GM21526 (cell line): ENCODE measurements around the gene NCLN.
"Not testable (repeated sequence)": the region's sequence is repeated elsewhere in the genome, so short reads cannot be mapped to it uniquely, and the experiment has no call there.

Experiments
- ATAC-seq: cut with Tn5 transposase; IDR thresholded peaks from one replicate; pipeline ENCODE4 v1.9.1; 2021; ENCODE audit warnings: moderate library complexity; ENCODE audit not compliant: unreplicated experiment, low FRiP score

Gene NCLN

DNA sequence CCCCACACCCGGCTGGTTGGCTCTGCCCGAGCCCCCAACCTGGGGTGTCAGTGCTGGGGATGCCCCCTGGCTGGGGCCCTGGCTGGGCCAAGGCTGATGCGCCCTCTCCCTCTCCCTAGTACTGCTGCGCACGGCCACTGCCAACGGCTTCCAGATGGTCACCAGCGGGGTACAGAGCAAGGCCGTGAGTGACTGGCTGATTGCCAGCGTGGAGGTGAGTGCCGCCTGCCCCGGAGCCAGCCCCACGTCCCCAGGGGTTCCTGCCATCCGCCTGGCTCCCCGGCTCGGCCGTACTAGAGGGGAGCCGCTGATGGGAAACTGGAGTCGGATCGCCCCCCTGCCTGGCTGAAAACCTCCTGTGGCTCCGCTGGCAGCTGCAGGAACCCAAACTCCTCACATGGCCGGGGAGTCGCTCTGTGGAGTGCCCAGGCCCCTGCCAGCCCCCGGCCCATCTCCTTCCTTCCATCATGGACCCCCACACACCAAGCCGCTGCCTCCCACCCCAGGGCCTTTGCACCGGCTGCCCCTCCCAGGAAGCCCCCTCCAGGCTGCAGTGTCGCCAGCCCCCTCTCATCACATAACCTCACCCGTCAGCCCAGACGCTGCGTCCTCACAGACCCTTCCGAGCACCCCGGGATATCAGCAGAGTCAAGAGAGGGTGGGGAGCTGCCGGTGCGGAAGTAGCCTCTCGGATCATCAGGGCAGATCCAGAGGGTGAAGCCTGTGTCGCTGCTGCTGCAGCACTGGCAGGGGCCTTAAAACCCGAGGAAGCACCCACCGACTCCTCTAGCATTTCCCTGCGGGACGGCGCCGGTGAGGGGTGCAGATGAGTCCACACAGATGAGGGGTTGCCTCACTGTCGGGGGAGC is 10.6 kb downstream of the NCLN start:
- no peak for ATAC-seq

DNA sequence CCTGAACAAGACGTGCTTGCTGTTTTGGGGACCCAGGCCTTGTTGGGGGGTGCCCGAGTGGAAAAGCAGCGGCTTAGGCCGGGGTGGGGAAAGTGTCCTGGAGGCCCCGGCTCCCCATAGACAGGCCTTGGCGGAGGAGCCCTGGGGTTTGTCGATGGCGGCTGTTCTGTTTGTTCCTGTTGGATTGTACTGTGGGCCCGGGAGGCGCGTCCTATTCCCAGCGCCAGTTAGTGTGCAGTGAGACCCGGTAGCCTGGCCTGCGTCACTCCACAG is 11.1 kb downstream of the NCLN start:
- no peak for ATAC-seq

DNA sequence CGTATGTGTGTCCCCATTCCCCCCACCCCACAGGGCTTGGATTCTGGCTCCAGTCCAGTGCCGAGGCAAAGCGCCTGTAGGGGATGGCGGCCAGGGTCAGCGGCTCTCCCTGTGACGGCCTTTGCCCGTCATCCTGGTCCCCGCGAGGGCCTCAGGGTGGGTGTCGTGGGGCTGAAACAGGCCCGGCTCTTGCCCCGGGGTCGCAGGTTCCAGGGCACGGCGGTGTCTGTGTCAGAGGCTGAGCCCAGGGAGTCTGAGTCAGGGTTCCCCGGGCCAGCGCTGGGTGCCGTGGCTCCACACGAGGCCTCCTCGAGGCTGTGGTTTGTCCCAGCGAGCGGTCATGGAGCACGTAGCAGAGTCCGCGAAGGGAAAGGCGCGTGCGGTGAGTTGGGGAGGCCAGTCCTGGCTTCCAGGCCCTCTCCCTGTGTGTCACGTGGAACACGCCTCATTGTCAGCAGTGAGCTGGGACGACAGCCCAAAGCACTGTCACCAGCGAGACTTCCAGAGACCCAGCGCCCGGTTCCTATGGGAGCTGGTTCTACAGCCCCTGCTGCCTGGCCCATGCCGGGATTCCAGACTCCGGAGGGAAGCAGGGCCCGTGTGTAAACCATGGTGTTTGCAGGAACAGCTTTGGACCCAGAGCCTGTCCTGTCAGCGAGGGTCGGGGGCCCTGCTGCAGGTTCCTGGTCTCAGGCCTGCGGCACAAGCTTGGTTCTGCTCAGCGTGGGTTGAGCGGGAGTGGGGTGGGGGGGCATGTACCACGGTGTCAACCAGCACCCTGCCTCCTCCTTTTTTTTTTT is 13.4 kb downstream of the NCLN start:
- no peak for ATAC-seq

DNA sequence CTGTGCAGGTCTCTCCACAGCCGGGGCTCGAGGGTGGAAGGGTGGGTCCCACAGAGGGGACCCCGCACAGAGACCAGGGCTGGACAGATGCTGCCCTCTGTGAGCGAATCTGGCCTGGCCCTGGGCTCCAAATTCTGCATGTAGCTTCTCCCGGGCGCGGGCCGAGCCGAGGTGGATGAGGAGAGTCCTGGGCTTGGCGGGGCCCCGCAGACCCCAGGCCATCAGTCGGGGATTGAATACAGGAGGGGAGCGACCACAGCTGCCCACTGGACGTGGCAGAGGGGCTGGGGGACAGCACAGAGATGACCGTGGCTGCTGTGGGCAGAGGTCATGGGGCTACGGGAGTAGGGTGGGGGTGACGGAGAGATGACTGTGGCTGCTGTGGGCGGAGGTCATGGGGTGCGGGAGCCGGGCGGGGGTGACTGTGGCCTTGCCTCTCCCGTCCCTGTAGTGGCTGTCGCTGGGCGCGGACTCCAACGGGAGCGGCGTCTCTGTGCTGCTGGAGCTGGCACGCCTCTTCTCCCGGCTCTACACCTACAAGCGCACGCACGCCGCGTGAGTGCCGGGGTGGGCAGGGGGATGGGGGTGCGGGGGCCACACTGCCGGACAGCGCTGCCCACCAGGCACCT is 15.5 kb downstream of the NCLN start:
- no peak for ATAC-seq

DNA sequence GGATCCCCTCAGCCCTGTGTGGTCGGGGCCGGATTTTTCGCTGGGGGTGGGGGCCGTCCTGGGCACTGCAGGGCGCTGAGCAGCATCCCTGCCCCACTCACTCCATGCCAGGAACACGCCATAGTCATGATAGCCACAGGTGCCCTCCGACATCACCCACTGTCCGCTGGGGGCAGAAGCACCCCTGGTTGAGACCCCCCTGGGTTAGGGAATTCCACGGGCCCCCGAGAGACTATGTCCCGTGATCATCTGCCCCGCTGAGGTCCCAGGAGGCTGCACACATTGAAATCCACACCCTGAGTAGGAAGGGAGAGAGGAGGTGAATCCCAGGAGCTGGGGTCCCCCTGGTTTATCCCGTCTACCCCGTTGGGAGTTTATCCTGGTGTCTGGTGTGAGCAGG is 16.2 kb downstream of the NCLN start:
- ATAC-seq, result no peak

DNA sequence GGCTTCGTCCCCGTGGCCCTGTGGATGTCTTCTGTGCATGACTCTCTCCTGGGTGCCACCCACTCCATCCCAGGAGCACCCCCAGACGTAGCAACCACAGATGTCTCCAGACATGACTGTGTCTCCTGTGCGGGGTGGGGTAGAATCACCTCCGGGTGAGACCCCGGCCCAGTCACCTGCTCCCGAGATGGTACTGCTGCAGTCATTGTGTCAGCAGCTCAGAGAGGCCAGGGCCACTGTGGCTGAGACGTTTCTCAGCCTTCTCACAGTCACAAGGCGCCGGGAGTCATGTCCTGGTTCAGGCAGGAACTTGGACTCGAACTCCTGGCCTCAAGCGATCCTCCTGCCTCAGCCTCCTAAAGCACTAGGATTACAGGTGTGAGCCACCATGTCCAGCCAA is 16.6 kb downstream of the NCLN start:
- no peak for ATAC-seq

DNA sequence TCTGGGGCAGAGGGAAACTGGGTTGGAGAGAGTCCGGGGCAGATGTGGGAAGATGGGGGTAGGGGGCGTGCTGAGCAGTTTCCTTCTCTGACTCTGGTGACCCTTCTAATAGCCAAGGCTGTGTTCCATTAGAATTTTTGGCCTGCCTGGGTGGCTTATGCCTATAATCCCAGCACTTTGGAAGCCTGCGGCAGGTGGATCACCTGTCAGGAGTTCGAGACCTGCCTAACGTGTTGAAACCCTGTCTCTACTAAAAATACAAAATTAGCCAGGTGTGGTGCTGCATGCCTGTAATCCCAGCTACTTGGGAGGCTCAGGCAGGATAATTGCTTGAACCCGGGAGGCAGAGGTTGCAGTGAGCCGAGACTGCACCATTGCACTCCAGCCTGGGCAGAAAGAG is 17.2 kb downstream of the NCLN start:
- ATAC-seq, result not testable (repeated sequence)

DNA sequence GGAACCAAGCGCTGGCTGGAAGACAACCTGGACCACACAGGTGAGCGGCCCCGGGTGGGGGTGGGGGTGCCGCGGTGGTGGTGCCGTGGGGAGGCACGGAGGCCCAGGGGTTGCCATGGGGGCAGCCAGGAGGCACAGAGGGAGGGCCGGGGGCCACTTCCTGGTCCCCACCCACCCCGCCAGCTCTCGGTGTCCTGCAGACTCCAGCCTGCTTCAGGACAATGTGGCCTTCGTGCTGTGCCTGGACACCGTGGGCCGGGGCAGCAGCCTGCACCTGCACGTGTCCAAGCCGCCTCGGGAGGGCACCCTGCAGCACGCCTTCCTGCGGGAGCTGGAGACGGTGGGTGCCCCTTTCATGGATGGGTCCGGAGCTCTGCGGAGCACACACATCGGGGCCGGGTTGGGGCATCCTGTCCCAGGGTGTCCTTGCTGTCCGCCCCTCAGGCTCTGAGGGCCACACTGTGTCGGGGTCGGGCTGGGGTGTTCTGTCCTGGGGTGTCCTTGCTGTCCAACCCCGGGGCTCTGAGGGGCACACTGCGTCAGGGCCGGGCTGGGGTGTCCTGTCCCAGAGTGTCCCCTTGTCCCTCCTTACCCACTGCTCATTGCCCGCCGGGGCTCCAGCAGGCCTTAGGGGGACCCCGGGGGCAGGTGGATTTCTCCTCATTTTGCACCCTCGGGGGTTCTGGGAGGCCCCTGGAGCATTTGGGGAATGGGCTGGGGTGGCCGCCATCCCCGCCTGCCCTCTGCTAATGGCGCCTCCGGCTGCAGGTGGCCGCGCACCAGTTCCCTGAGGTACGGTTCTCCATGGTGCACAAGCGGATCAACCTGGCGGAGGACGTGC is 18.3 kb downstream of the NCLN start:
- ATAC-seq, result no peak

DNA sequence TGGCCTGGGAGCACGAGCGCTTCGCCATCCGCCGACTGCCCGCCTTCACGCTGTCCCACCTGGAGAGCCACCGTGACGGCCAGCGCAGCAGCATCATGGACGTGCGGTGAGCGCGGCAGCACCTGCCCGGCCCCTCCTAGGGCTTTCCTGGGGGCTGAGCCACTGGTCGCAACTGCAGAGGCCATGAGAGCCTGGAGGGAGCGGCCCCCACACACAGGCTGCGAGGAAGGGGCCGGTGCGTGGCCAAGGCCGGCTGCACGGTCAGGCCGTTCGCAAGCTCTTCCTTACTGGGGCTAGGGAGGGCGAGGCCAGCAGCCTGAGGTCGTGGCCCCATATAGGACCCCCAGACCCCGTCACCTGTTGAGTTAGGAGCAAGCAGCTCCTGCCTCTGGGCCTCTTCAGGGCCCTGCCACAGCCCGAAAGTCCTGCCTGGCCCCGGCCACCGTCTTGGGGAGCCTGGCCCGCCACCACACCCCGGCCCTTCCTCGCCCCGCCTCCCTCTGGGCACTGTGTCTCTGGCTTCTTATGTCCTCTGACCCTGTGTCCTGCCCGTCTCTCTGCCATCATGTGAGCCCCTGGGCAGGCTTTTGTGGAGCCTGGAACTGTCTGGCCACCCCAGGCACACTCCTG is 19.0 kb downstream of the NCLN start:
- ATAC-seq, result no peak

DNA sequence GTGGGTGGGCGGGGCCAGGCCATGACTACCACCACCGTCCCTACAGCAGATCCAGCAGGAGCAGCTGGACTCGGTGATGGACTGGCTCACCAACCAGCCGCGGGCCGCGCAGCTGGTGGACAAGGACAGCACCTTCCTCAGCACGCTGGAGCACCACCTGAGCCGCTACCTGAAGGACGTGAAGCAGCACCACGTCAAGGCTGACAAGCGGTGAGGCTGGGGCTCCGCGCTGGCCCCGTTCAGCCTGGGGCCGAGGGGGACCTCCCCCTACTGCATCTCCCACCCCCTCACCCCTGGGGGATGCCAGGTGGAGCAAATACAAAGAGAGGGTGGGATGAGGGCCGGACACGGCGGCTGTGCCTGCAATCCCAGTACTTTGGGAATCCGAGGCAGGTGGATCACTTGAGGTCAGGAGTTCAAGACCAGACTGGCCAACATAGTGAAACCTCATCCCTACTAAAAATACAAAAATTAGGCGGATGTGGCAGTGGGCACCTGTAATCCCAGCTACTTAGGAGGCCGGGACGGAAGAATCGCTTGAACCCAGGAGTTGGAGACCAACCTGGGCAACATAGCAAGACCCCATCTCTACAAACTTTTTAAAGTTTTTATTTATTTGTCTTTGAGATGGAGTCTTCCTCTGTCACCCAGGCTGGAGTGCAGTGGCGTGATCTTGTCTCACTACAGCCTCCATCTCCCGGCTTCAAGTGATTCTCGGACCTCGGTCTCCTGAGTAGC is 20.7 kb downstream of the NCLN start:
- no peak for ATAC-seq

DNA sequence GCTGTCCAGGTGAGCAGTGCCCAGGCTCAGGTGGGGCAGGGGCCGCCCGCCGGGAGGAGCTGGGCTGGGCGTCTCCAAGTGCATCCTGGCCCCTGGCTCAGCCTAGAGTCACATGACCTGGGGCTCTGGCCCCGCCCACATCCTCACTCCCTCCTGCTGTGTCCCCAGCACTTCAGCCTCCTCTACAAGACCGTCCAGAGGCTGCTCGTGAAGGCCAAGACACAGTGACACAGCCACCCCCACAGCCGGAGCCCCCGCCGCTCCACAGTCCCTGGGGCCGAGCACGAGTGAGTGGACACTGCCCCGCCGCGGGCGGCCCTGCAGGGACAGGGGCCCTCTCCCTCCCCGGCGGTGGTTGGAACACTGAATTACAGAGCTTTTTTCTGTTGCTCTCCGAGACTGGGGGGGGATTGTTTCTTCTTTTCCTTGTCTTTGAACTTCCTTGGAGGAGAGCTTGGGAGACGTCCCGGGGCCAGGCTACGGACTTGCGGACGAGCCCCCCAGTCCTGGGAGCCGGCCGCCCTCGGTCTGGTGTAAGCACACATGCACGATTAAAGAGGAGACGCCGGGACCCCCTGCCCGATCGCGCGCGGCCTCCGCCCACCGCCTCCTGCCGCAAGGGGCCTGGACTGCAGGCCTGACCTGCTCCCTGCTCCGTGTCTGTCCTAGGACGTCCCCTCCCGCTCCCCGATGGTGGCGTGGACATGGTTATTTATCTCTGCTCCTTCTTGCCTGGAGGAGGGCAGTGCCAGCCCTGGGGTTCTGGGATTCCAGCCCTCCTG is 21.9 kb downstream of the NCLN start:
- ATAC-seq, result no peak

DNA sequence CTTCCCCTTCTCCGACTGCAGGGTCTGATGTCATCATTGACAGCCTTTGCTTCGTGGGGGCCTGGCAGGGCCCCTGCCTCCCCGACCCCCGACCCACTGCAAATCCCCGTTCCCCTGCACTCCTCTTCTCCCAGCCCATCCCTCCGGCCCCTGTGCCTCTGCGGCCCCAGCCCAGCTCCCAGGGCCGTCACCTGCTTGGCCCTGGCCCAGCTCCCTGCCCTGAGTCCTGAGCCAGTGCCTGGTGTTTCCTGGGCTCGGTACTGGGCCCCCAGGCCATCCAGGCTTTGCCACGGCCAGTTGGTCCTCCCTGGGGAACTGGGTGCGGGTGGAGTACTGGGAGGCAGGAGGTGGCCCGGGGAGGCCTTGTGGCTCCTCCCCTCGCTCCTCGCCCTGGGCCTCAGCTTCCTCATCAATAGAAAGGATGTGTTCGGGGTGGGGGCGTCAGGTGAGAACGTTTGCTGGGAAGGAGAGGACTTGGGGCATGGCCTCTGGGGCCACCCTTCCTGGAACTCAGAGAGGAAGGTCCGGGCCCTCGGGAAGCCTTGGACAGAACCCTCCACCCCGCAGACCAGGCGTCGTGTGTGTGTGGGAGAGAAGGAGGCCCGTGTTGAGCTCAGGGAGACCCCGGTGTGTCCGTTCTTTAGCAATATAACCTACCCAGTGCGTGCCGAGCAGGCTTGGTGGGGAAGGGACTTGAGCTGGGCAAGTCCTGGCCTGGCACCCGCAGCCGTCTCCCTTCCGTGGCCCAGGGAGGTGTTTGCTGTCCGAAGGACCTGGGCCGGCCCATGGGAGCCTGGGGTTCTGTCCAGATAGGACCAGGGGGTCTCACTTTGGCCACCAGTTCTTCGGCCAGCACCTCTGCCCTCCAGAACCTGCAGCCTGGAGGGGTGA is 22.8 kb downstream of the NCLN start:
- ATAC-seq, result no peak

DNA sequence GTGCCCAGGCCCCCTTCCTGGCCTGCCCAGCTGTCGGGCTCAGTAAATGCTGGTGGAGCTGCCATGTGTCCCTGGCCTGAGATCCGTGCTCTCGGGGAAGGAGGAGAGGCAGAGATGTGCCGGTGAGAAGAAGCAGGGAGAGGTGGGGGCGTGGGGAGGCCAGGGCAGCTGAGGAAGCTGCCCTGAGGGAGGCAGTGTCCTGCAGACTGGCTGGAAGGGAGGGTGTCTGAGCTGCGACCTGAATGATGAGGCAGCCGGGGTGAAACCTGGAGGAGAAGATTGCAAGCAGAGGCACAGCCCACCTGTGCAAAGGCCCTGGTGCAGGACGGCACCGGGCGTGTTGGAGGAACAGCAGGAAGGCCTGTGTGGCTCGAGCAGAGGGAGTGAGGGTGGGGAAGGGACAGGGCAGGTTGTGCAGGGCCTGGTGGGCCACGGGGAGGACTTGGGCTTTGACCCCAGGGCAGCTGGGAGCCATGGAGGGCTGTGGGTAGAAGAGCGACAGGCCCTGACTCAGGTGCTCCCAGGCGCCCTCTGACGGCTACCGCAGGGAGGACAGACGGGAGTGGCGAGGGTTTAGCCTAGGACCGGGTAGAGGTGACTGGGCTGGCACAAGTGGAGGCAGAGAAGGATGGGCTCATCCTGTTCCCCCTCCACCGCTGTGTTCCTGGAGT is 24.8 kb downstream of the NCLN start:
- no peak for ATAC-seq

DNA sequence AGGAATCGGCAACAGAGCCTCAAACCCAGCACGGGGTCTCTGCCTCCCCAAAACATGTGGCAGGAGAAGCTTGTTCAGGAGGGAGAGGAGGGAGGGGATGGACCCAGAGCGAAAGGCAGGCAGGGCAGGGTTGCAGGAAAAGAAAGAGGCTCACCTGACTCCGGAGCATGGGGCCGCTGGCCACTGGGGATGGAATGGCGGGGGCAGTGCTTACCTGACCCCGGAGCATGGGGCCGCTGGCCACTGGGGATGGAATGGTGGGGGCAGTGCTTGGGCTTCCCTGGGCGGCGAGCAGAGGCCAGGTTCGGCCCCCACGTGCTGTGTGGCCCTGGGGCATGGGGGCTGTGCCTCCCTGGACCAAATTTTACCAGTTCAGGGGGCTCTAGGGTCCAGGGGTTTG is 25.5 kb downstream of the NCLN start:
- no peak for ATAC-seq

DNA sequence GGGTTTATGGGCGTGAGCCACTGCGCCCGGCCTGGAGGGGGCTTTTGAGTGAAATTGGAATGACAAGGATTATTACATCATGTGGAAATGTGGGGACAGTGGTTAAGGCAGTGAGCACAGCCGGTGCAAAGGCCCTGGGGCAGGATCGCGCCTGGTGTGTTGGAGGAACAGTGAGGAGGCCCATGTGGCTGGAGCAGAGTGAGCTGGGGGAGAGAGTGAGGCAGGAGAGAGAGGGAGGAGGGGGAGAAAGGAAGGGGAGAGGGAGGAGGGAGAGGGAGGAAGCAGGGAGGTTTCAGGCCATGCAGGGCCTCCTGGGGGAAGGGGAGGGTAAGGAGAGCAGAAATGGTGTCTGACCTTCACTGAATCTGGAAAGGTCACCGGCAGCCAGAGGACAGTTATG is 27.4 kb downstream of the NCLN start:
- ATAC-seq, result no peak

DNA sequence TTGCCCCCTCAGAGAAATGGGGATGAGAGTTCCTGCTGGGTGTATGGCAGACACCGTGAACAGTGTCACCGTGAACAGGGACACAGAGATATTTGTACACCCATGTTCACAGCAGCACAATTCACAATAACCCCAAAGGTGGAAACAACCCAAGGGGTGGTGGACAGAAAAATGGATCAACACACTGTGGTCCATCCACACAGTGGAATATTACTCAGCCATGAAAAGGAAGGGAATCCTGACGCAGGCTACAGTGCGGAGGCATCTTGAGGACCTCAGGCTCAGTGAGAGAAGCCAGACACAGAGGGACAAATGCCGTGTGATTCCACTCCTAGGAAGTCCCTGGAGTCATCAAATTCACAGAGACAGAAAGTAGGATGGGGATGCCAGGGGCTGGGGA is 31.1 kb downstream of the NCLN start:
- no peak for ATAC-seq

DNA sequence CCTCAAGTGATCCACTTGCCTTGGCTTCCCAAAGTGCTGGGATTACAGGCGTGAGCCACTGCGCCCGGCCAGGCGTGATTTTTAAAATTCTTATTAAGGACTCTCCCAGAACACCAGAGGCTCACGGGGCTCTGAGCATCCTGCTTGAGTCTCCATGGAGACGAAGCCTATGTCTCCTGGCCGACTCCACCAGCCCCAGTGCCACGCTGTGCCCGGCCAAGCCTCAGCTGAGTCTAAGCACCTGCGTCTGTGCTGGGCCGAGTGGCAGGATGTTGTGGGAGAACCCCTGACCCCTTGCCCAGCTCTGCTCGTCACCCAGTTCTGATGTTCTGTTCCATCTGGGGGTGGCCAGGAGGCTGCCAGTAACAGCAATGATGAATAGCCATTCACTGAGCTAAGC is 34.8 kb downstream of the NCLN start:
- ATAC-seq, result no peak
